ENCODE measurements around the gene ACTRT1.

GRCh38 chrX:128020701-128021100 lies 31.5 kb downstream of the ACTRT1 start:
- TF ChIP-seq CTCF (optimal IDR thresholded peaks at IDR 0.05 in 1 of 3, IDR thresholded peaks at IDR 0.05 in 1 of 3, conservative IDR thresholded peaks at IDR 0.05 in 1 of 3; ENCODE audit: extremely low read depth in 1 of 3, insufficient read depth in 2 of 3, low read length in 3 of 3) = no peak
- TF ChIP-seq EZH2 (IDR thresholded peaks at IDR 0.05; ENCODE audit: low read length) = no peak

All from keratinocyte (primary cell).